K562 (cell line): Measurements from ENCODE around the gene ATP5MG. TPM values are rescaled to one million over a fixed set of nuclear protein-coding genes. Genes with fewer than 3 reads are reported as not detected.
A peak's percentile ranks its signal among the peaks of the same experiment; 100 is the strongest.

Experiments
- FOXM1 ChIP-seq, 2 experiments: fragments of 450-650 bp in 1 of 2; sonication (generic) in 1 of 2; formaldehyde crosslinking in 1 of 2; IDR thresholded peaks; 2 replicates each; pipeline versions ENCODE4 v1.6.1 to v1.9.0; 2017 to 2022; ENCODE audit warnings: low read depth in 2 of 2, mild to moderate bottlenecking in 2 of 2, missing genetic modification reagents in 1 of 2, moderate library complexity in 1 of 2
- FOXP1 ChIP-seq: sonication (generic); formaldehyde crosslinking; IDR thresholded peaks from 2 replicates; pipeline ENCODE4 v1.8.0; 2022; ENCODE audit warnings: mild to moderate bottlenecking, missing genetic modification reagents
- LEF1 ChIP-seq: fragments of 450-650 bp; IDR thresholded peaks from 2 replicates; pipeline ENCODE4 v1.6.1; 2016; ENCODE audit warnings: mild to moderate bottlenecking
- SIN3A ChIP-seq, 2 experiments: fragments of 150-350 bp in 1 of 2; IDR thresholded peaks; 2 replicates each; pipeline ENCODE4 v1.6.1; 2011 to 2016; ENCODE audit warnings: borderline replicate concordance in 2 of 2, low read depth in 2 of 2, low read length in 2 of 2, mild to moderate bottlenecking in 2 of 2, moderate library complexity in 2 of 2; ENCODE audit not compliant: control insufficient read depth in 1 of 2
- SMARCB1 ChIP-seq: IDR thresholded peaks from 2 replicates; pipeline ENCODE4 v1.6.1; 2011; ENCODE audit warnings: improper control_type of control experiment, low read depth; ENCODE audit not compliant: insufficient read length
- TEAD2 ChIP-seq: fragments of 450-650 bp; IDR thresholded peaks from 2 replicates; pipeline ENCODE4 v1.6.1; 2016; ENCODE audit warnings: missing genetic modification characterization, control low read depth, missing compliant biosample characterization
- ZBTB7A ChIP-seq: IDR thresholded peaks from 2 replicates; pipeline ENCODE4 v1.6.1; 2011; ENCODE audit warnings: low read depth, mild to moderate bottlenecking, low read length, moderate library complexity, borderline replicate concordance; ENCODE audit not compliant: control insufficient read depth
- polyA plus RNA-seq, 8 experiments: library from polyadenylated mRNA; depleted of rRNA in 4 of 8; stranded (reverse) in 5 of 8; unstranded in 3 of 8; fragments of >200 nt; fragmentation: Nextera tagmentation in 2 of 8; fragmentation: Illumina TruSeq in 1 of 8; extraction: Ambion mirVana in 2 of 8; extraction: Trizol in 1 of 8; gene quantifications; 2 replicates each; pipeline versions ENCODE4 v1.2.1 to v1.2.3, GENCODE V29; 2011 to 2014; ENCODE audit warnings: inconsistent platforms in 1 of 8, missing spikeins in 1 of 8
- total RNA-seq, 7 experiments: library from RNA; depleted of rRNA in 6 of 7; stranded (reverse); fragments of >200 nt in 6 of 7; fragmentation: Illumina TruSeq in 2 of 7; extraction: Trizol in 2 of 7; gene quantifications; 2 replicates each; pipeline versions ENCODE4 v1.2.1 to v1.2.3, GENCODE V29; 2011 to 2021; ENCODE audit warnings: low replicate concordance in 1 of 7
- TF ChIP-seq, protein P1 (sequence below): sonication (generic); formaldehyde crosslinking; IDR thresholded peaks from 2 replicates; pipeline ENCODE4 v1.8.0; 2022; ENCODE audit warnings: mild to moderate bottlenecking, missing genetic modification reagents
- TF ChIP-seq, protein P2 (sequence below): sonication (generic); formaldehyde crosslinking; IDR thresholded peaks from 2 replicates; pipeline ENCODE4 v1.8.0; 2022; ENCODE audit warnings: mild to moderate bottlenecking, missing genetic modification reagents, borderline replicate concordance
- TF ChIP-seq, protein P3 (sequence below): sonication (generic); formaldehyde crosslinking; IDR thresholded peaks from 2 replicates; pipeline ENCODE4 v1.8.0; 2022; ENCODE audit warnings: mild to moderate bottlenecking, missing genetic modification reagents
- TF ChIP-seq, protein P4 (sequence below): sonication (generic); formaldehyde crosslinking; IDR thresholded peaks from 2 replicates; pipeline ENCODE4 v1.8.0; 2022; ENCODE audit warnings: mild to moderate bottlenecking, missing genetic modification reagents
- TF ChIP-seq, protein P5 (sequence below), 2 experiments: fragments of 450-650 bp; IDR thresholded peaks; 2 replicates each; pipeline ENCODE4 v1.6.1; 2018; ENCODE audit warnings: mild to moderate bottlenecking in 2 of 2, low read depth in 1 of 2; ENCODE audit not compliant: partially characterized antibody in 2 of 2

Gene ATP5MG
- total and polyA plus RNA-seq, 9 of the 15 experiments (the other 6 are each of a cell fraction or from before 2014, with no cell fraction given), result 301 to 2,138 (median 434) TPM

DNA sequence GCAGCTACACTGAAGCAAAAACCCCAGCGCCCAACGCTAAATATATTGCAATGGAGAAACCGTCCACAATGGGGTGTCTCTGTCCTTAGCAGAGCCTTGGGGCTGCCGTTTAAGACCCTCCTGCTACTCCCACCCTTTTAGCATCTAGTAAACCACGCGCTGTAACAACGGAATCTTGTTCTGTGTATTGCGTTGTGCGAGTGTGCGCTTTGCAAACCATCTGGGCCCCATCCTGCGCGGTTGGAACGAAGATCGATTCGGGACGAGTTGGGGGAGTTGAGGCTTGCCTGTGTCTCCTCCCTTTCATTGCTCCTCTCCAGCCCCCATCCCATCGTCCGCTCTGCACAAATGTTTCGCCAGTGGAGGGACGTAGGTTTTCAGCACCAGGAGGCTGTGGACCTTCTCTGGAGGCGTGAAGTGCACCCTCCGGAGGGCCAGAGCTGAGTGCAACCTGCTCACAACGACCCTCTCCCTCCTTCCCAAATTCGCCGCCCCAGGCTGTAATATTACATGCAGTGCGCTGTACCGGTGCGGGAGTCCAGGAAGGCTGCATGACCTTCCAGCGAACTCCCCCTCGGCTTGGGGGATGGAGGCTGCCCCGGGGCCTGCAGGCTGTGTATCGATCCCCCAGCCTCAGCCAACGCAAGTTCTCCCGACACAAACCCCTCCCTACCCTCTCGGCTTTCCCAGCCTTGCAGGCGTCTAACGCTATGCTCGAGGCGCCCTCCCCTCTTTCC lies 33.3 kb downstream of the ATP5MG start (continued):
- TF ChIP-seq FOXM1 (IDR thresholded peaks at IDR 0.05; ENCODE audit: low read depth) (no peak), FOXM1 (CRISPR knock-in tag; IDR thresholded peaks at IDR 0.05; ENCODE audit: low read depth) (0 out of 2 replicates have a peak, but pooled peaks have one; percentile 64), SIN3A (IDR thresholded peaks at IDR 0.05; ENCODE audit: borderline replicate concordance in 2 of 2, control insufficient read depth in 1 of 2, low read depth in 2 of 2, low read length in 2 of 2) (peak in 1 of 2 experiments; percentile 97; a peak in 2 of 4 replicates), TEAD2 (tag) (no peak), SMARCB1 (peak; percentile 45), ZBTB7A (peak; percentile 76; the same call in 1 of the 2 replicates), LEF1 (no peak), FOXP1 (CRISPR knock-in tag) (0 out of 2 replicates have a peak, but pooled peaks have one; percentile 67)
- TF ChIP-seq, protein P1, sequence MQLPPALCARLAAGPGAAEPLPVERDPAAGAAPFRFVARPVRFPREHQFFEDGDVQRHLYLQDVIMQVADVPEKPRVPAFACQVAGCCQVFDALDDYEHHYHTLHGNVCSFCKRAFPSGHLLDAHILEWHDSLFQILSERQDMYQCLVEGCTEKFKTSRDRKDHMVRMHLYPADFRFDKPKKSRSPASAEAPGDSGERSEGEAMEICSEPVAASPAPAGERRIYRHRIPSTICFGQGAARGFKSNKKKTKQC (CRISPR knock-in tag), result peak; percentile 91; the same call in 1 of the 2 replicates
- TF ChIP-seq, protein P2, sequence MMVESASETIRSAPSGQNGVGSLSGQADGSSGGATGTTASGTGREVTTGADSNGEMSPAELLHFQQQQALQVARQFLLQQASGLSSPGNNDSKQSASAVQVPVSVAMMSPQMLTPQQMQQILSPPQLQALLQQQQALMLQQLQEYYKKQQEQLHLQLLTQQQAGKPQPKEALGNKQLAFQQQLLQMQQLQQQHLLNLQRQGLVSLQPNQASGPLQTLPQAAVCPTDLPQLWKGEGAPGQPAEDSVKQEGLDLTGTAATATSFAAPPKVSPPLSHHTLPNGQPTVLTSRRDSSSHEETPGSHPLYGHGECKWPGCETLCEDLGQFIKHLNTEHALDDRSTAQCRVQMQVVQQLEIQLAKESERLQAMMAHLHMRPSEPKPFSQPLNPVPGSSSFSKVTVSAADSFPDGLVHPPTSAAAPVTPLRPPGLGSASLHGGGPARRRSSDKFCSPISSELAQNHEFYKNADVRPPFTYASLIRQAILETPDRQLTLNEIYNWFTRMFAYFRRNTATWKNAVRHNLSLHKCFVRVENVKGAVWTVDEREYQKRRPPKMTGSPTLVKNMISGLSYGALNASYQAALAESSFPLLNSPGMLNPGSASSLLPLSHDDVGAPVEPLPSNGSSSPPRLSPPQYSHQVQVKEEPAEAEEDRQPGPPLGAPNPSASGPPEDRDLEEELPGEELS, result 0 out of 2 replicates have a peak, but pooled peaks have one; percentile 72
- TF ChIP-seq, protein P3, sequence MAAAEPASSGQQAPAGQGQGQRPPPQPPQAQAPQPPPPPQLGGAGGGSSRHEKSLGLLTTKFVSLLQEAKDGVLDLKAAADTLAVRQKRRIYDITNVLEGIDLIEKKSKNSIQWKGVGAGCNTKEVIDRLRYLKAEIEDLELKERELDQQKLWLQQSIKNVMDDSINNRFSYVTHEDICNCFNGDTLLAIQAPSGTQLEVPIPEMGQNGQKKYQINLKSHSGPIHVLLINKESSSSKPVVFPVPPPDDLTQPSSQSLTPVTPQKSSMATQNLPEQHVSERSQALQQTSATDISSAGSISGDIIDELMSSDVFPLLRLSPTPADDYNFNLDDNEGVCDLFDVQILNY, result 0 out of 2 replicates have a peak, but pooled peaks have one; percentile 13
- TF ChIP-seq, protein P4, sequence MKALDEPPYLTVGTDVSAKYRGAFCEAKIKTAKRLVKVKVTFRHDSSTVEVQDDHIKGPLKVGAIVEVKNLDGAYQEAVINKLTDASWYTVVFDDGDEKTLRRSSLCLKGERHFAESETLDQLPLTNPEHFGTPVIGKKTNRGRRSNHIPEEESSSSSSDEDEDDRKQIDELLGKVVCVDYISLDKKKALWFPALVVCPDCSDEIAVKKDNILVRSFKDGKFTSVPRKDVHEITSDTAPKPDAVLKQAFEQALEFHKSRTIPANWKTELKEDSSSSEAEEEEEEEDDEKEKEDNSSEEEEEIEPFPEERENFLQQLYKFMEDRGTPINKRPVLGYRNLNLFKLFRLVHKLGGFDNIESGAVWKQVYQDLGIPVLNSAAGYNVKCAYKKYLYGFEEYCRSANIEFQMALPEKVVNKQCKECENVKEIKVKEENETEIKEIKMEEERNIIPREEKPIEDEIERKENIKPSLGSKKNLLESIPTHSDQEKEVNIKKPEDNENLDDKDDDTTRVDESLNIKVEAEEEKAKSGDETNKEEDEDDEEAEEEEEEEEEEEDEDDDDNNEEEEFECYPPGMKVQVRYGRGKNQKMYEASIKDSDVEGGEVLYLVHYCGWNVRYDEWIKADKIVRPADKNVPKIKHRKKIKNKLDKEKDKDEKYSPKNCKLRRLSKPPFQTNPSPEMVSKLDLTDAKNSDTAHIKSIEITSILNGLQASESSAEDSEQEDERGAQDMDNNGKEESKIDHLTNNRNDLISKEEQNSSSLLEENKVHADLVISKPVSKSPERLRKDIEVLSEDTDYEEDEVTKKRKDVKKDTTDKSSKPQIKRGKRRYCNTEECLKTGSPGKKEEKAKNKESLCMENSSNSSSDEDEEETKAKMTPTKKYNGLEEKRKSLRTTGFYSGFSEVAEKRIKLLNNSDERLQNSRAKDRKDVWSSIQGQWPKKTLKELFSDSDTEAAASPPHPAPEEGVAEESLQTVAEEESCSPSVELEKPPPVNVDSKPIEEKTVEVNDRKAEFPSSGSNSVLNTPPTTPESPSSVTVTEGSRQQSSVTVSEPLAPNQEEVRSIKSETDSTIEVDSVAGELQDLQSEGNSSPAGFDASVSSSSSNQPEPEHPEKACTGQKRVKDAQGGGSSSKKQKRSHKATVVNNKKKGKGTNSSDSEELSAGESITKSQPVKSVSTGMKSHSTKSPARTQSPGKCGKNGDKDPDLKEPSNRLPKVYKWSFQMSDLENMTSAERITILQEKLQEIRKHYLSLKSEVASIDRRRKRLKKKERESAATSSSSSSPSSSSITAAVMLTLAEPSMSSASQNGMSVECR (CRISPR knock-in tag), result peak; percentile 76; the same call in 1 of the 2 replicates
- TF ChIP-seq, protein P5, sequence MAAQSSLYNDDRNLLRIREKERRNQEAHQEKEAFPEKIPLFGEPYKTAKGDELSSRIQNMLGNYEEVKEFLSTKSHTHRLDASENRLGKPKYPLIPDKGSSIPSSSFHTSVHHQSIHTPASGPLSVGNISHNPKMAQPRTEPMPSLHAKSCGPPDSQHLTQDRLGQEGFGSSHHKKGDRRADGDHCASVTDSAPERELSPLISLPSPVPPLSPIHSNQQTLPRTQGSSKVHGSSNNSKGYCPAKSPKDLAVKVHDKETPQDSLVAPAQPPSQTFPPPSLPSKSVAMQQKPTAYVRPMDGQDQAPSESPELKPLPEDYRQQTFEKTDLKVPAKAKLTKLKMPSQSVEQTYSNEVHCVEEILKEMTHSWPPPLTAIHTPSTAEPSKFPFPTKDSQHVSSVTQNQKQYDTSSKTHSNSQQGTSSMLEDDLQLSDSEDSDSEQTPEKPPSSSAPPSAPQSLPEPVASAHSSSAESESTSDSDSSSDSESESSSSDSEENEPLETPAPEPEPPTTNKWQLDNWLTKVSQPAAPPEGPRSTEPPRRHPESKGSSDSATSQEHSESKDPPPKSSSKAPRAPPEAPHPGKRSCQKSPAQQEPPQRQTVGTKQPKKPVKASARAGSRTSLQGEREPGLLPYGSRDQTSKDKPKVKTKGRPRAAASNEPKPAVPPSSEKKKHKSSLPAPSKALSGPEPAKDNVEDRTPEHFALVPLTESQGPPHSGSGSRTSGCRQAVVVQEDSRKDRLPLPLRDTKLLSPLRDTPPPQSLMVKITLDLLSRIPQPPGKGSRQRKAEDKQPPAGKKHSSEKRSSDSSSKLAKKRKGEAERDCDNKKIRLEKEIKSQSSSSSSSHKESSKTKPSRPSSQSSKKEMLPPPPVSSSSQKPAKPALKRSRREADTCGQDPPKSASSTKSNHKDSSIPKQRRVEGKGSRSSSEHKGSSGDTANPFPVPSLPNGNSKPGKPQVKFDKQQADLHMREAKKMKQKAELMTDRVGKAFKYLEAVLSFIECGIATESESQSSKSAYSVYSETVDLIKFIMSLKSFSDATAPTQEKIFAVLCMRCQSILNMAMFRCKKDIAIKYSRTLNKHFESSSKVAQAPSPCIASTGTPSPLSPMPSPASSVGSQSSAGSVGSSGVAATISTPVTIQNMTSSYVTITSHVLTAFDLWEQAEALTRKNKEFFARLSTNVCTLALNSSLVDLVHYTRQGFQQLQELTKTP (IDR thresholded peaks at IDR 0.05; ENCODE audit: low read depth in 1 of 2, partially characterized antibody in 2 of 2), result peak in 1 of 2 experiments; percentile 81
